Measurements from ENCODE around the gene PRR15L. TPM values are rescaled to one million over a fixed set of nuclear protein-coding genes. Genes with fewer than 3 reads are reported as not detected.
"Not testable (repeated sequence)": the region's sequence is repeated elsewhere in the genome, so short reads cannot be mapped to it uniquely, and the experiment has no call there.

Gene PRR15L
- polyA plus RNA-seq, 2 donors = 8.8 to 15.2 TPM

DNA sequence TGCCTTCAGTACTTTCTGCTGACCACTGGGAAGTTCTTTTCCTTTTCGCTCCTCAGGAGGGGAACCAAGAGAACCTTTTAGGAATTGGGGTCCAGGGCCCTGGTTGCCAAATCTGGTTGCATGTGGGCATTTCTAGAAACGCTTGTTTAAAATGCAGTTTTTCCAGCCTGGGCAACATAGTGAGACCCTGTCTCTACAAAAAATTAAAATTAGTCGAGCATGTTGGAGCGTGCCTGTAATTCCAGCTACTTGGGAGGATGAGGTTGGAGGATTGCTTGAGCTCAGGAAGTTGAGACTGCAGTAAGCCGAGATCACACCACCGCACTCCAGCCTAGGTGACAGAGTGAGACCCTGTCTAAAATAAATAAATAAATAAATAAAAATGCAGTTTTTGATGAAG, 15.1 kb downstream of the PRR15L start:
- H3K27me3 ChIP-seq (ENCODE audit: control insufficient read depth in 1 of 2, insufficient read depth in 2 of 2, low read length in 2 of 2) = no peaks in the 10 kb centered on the region
- peak overlapping the region in 1 of 2 donors; percentile 77 for H3K4me3 ChIP-seq (ENCODE audit: low read depth in 1 of 2, low read length in 2 of 2)
- 65 to 70% methylated on average over 6 of the region's 6 CpGs for WGBS, 2 donors
- H3K9me3 ChIP-seq (ENCODE audit: control insufficient read depth in 2 of 2, insufficient read depth in 1 of 2, low read depth in 1 of 2, low read length in 1 of 2) = no peaks in the 10 kb centered on the region
- H3K27ac ChIP-seq (ENCODE audit: low read depth in 2 of 2, low read length in 1 of 2) = no peak overlapping the region
- H3K4me1 ChIP-seq (ENCODE audit: control insufficient read depth in 2 of 2, insufficient read depth in 2 of 2, low read length in 1 of 2) = no peaks in the 10 kb centered on the region
- H3K36me3 ChIP-seq (ENCODE audit: control insufficient read depth in 2 of 2, insufficient read depth in 2 of 2, low read length in 1 of 2) = peaks cover 0 to 3% of the 10 kb centered on the region in 2 donors

DNA sequence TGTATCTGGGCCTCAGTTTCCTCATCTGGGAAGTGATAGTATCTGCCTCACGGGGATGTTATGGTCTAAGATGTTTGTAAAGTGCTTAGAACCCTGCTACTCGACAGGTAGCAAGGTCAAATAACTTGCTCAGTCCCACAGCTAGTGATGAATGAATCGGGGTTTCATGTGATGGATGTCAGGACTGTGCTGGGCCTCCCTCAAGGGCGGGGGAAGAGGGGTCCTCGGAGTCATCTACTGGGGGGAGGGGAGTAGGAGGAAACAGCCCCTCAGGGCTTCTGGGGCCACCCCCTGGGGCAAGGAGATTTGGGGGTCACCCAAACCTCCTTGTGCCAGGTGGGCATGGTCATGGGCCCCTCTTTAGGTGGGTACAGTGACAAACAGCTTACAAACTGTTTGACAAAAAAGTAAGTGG, 15.6 kb downstream of the PRR15L start:
- no peak overlapping the region for H3K27ac ChIP-seq (ENCODE audit: low read depth in 2 of 2, low read length in 1 of 2)
- no peaks in the 10 kb centered on the region for H3K9me3 ChIP-seq (ENCODE audit: control insufficient read depth in 2 of 2, insufficient read depth in 1 of 2, low read depth in 1 of 2, low read length in 1 of 2)
- H3K4me1 ChIP-seq (ENCODE audit: control insufficient read depth in 2 of 2, insufficient read depth in 2 of 2, low read length in 1 of 2) = no peaks in the 10 kb centered on the region
- H3K4me3 ChIP-seq (ENCODE audit: low read depth in 1 of 2, low read length in 2 of 2) = peak overlapping the region; percentile 71 to 77
- H3K27me3 ChIP-seq (ENCODE audit: control insufficient read depth in 1 of 2, insufficient read depth in 2 of 2, low read length in 2 of 2) = no peaks in the 10 kb centered on the region
- 9% methylated on average over 5 of the region's 5 CpGs for WGBS, 2 donors
- H3K36me3 ChIP-seq (ENCODE audit: control insufficient read depth in 2 of 2, insufficient read depth in 2 of 2, low read length in 1 of 2) = peaks cover 0 to 3% of the 10 kb centered on the region in 2 donors

- H3K4me1 ChIP-seq (ENCODE audit: control insufficient read depth in 2 of 2, insufficient read depth in 2 of 2, low read length in 1 of 2) = peaks cover 0 to 2% of the 10 kb centered on the region in 2 donors
- WGBS, 2 donors = 1% methylated on average over 45 to 50 of the region's 50 CpGs
- no peaks in the 10 kb centered on the region for H3K27me3 ChIP-seq (ENCODE audit: control insufficient read depth in 1 of 2, insufficient read depth in 2 of 2, low read length in 2 of 2)
These were observed 16.2 kb downstream of the PRR15L start, which contains the start of gene PNPO for GRCh38 chr17:47941246-47942095. PNPO (plus strand) TSS chr17:47941571; CDS start chr17:47941676, 105 bp downstream.

DNA sequence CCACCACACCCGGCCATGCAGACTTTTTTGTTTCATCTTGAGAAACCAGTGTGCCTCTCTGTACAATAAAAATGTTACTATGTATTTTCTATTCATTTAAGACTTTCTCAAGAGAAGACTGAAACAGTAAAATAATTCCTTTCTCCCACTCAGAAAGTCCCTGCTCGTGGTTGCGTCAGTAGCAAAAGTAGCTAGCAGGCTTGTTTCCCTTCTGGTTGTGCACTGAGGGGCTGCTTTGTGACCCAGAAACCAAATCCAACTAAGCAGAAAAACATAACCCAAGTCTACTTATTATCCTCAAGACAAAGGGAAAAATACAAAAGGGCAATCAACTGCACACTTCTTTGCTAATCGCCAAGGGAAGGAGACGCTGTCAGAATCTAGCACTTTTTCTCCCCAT, 19.7 kb downstream of the PRR15L start:
- H3K27ac ChIP-seq (ENCODE audit: low read depth in 2 of 2, low read length in 1 of 2) = no peak overlapping the region
- no peak overlapping the region for H3K4me3 ChIP-seq (ENCODE audit: low read depth in 1 of 2, low read length in 2 of 2)
- H3K27me3 ChIP-seq (ENCODE audit: control insufficient read depth in 1 of 2, insufficient read depth in 2 of 2, low read length in 2 of 2) = no peaks in the 10 kb centered on the region
- WGBS, 2 donors = 82 to 87% methylated on average over 5 of the region's 5 CpGs
- H3K9me3 ChIP-seq (ENCODE audit: control insufficient read depth in 2 of 2, insufficient read depth in 1 of 2, low read depth in 1 of 2, low read length in 1 of 2) = no peaks in the 10 kb centered on the region
- H3K4me1 ChIP-seq (ENCODE audit: control insufficient read depth in 2 of 2, insufficient read depth in 2 of 2, low read length in 1 of 2) = peaks cover 2% of the 10 kb centered on the region in 2 donors
- no peaks in the 10 kb centered on the region for H3K36me3 ChIP-seq (ENCODE audit: control insufficient read depth in 2 of 2, insufficient read depth in 2 of 2, low read length in 1 of 2)

More at GRCh38 chr17:47941246-47942095, 16.2 kb downstream of the PRR15L start, which contains the start of gene PNPO:
- Histone ChIP-seq H3K4me3 (ENCODE audit: low read depth in 1 of 2, low read length in 2 of 2) (peak within 1 kb of the TSS; percentile 71 to 77), H3K9me3 (ENCODE audit: control insufficient read depth in 2 of 2, insufficient read depth in 1 of 2, low read depth in 1 of 2, low read length in 1 of 2) (no peaks in the 10 kb centered on the region), H3K27ac (ENCODE audit: low read depth in 2 of 2, low read length in 1 of 2) (peak within 1 kb of the TSS; percentile 37 to 87), H3K36me3 (ENCODE audit: control insufficient read depth in 2 of 2, insufficient read depth in 2 of 2, low read length in 1 of 2) (peaks cover 0 to 3% of the 10 kb centered on the region in 2 donors)

DNA sequence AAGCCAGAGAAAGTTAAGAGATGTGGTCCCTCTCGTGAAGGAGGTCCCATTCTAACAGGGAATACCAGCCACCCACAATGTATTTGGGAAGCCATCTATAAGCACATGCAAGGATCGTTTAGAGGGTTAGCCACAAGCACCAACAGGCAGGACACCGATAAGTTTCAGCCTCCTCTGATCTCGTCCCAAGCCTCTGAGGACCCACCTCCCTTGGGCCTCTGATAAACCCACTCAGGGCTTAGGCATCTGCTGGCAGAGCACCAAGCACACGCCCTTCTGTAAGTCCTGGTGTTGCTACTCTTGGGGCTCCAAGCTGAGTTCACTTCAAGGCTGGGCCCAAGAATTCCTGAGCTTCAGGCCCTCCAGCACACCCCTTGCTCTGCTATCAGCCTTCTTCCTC, 21.7 kb downstream of the PRR15L start:
- H3K36me3 ChIP-seq (ENCODE audit: control insufficient read depth in 2 of 2, insufficient read depth in 2 of 2, low read length in 1 of 2) = peaks cover 0 to 2% of the 10 kb centered on the region in 2 donors
- H3K27me3 ChIP-seq (ENCODE audit: control insufficient read depth in 1 of 2, insufficient read depth in 2 of 2, low read length in 2 of 2) = no peaks in the 10 kb centered on the region
- WGBS, 2 donors = 44 to 55% methylated on average over 5 of the region's 5 CpGs

DNA sequence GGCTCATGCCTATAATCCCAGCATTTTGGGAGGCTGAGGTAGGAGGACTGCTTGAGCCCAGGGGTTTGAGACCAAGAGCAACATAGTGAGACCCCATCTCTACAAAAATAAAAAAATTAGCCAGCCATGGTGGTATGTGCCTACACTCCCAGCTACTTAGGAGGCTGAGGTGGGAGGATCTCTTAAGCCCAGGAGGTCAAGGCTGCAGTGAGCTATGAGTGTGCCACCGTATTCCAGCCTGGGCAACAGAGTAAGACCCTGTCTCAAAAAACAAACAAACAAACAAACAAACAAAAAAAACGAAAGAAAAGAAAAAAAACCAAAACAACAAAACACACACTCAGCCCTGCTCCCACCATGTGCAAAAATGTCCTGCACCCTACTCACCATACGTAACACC, 22.2 kb downstream of the PRR15L start:
- H3K9me3 ChIP-seq (ENCODE audit: control insufficient read depth in 2 of 2, insufficient read depth in 1 of 2, low read depth in 1 of 2, low read length in 1 of 2); H3K27ac ChIP-seq (ENCODE audit: low read depth in 2 of 2, low read length in 1 of 2); H3K4me1 ChIP-seq (ENCODE audit: control insufficient read depth in 2 of 2, insufficient read depth in 2 of 2, low read length in 1 of 2); H3K4me3 ChIP-seq (ENCODE audit: low read depth in 1 of 2, low read length in 2 of 2); H3K27me3 ChIP-seq (ENCODE audit: control insufficient read depth in 1 of 2, insufficient read depth in 2 of 2, low read length in 2 of 2); H3K36me3 ChIP-seq (ENCODE audit: control insufficient read depth in 2 of 2, insufficient read depth in 2 of 2, low read length in 1 of 2): not testable (repeated sequence)
- WGBS, 2 donors = 67 to 80% methylated on average over 3 of the region's 3 CpGs

More for the DNA sequence above, 21.7 kb downstream of the PRR15L start:
- Histone ChIP-seq H3K27ac (ENCODE audit: low read depth in 2 of 2, low read length in 1 of 2) (no peak overlapping the region), H3K9me3 (ENCODE audit: control insufficient read depth in 2 of 2, insufficient read depth in 1 of 2, low read depth in 1 of 2, low read length in 1 of 2) (no peaks in the 10 kb centered on the region), H3K4me3 (ENCODE audit: low read depth in 1 of 2, low read length in 2 of 2) (no peak overlapping the region), H3K4me1 (ENCODE audit: control insufficient read depth in 2 of 2, insufficient read depth in 2 of 2, low read length in 1 of 2) (peaks cover 2% of the 10 kb centered on the region in 2 donors)

- Histone ChIP-seq H3K36me3 (ENCODE audit: control insufficient read depth in 2 of 2, insufficient read depth in 2 of 2, low read length in 1 of 2) (peaks cover 4% of the 10 kb centered on the region in 2 donors), H3K4me3 (ENCODE audit: low read depth in 1 of 2, low read length in 2 of 2) (no peak overlapping the region), H3K4me1 (ENCODE audit: control insufficient read depth in 2 of 2, insufficient read depth in 2 of 2, low read length in 1 of 2) (peaks cover 2% of the 10 kb centered on the region in 2 donors), H3K27ac (ENCODE audit: low read depth in 2 of 2, low read length in 1 of 2) (no peak overlapping the region), H3K9me3 (ENCODE audit: control insufficient read depth in 2 of 2, insufficient read depth in 1 of 2, low read depth in 1 of 2, low read length in 1 of 2) (no peaks in the 10 kb centered on the region), H3K27me3 (ENCODE audit: control insufficient read depth in 1 of 2, insufficient read depth in 2 of 2, low read length in 2 of 2) (no peaks in the 10 kb centered on the region)
- 81 to 87% methylated on average over 1 of the region's 1 CpG for WGBS, 2 donors
These were observed 22.8 kb downstream of the PRR15L start for GRCh38 chr17:47934856-47935255.

- Histone ChIP-seq H3K4me3 (ENCODE audit: low read depth in 1 of 2, low read length in 2 of 2) (no peak overlapping the region), H3K27ac (ENCODE audit: low read depth in 2 of 2, low read length in 1 of 2) (no peak overlapping the region), H3K9me3 (ENCODE audit: control insufficient read depth in 2 of 2, insufficient read depth in 1 of 2, low read depth in 1 of 2, low read length in 1 of 2) (no peaks in the 10 kb centered on the region), H3K4me1 (ENCODE audit: control insufficient read depth in 2 of 2, insufficient read depth in 2 of 2, low read length in 1 of 2) (peaks cover 2% of the 10 kb centered on the region in 2 donors), H3K36me3 (ENCODE audit: control insufficient read depth in 2 of 2, insufficient read depth in 2 of 2, low read length in 1 of 2) (peaks cover 4 to 13% of the 10 kb centered on the region in 2 donors), H3K27me3 (ENCODE audit: control insufficient read depth in 1 of 2, insufficient read depth in 2 of 2, low read length in 2 of 2) (no peaks in the 10 kb centered on the region)
- 84 to 88% methylated on average over 4 of the region's 4 CpGs for WGBS, 2 donors
These were observed 25.8 kb downstream of the PRR15L start for GRCh38 chr17:47931848-47932247.

DNA sequence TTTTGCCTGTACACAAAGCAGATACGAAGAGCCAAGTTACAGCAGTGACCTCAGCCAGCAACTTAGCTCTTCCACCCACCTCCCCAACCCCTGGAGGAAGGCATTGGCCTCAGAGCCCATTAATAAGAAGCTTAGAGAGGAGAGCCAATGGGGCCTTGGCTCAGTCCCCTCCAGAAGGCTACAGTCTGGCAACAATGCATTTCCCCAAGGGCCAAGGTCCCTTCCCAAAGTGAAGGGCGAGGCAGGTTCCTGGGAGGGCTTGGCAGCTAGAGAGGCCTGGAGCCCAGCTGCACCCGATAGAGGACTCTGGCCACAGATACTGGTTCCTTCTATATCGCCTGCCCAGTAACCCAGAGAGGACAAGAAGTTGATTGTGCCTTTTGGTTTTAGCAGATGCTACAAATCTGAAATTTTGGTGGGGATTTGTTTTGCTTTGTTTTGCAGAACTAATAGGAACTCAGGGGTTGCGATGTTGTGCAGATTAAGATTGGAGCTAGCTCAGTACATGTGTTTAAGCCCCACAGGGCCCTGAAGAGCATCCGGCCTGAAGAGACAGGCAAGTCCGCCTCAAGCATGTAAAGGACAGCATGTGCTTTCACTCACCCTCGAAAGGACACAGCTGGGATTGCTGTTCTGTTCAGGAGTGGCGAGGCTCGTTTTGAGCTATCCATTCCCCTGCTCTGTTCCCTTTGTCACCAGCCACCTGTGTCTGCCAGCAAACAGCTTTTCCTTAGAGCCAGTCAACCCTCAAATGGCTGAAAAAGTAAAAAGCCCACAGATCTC, 28.3 kb downstream of the PRR15L start:
- H3K4me3 ChIP-seq (ENCODE audit: low read depth in 1 of 2, low read length in 2 of 2) = no peak overlapping the region
- H3K27me3 ChIP-seq (ENCODE audit: control insufficient read depth in 1 of 2, insufficient read depth in 2 of 2, low read length in 2 of 2) = no peaks in the 10 kb centered on the region
- H3K27ac ChIP-seq (ENCODE audit: low read depth in 2 of 2, low read length in 1 of 2) = no peak overlapping the region
- 66 to 73% methylated on average over 10 of the region's 10 CpGs for WGBS, 2 donors
- H3K9me3 ChIP-seq (ENCODE audit: control insufficient read depth in 2 of 2, insufficient read depth in 1 of 2, low read depth in 1 of 2, low read length in 1 of 2) = no peaks in the 10 kb centered on the region
- no peaks in the 10 kb centered on the region for H3K4me1 ChIP-seq (ENCODE audit: control insufficient read depth in 2 of 2, insufficient read depth in 2 of 2, low read length in 1 of 2)
- peaks cover 14 to 22% of the 10 kb centered on the region in 2 donors for H3K36me3 ChIP-seq (ENCODE audit: control insufficient read depth in 2 of 2, insufficient read depth in 2 of 2, low read length in 1 of 2)
